OCI-LY3 (cell line): ENCODE data around the gene TECTA.
"Not testable (repeated sequence)": the region's sequence is repeated elsewhere in the genome, so short reads cannot be mapped to it uniquely, and the experiment has no call there.

ENCODE experiments used
- CTCF ChIP-seq: fragments of 200-600, 300-600 bp; sonication (generic); IDR thresholded peaks from 2 replicates; pipeline ENCODE4 v1.5.1; 2014; ENCODE audit warnings: antibody characterized with exemption, low read length, low read depth
- EZH2phosphoT487 ChIP-seq: fragments of 200-600 bp; shearing (Covaris generic); IDR thresholded peaks from 2 replicates; pipeline ENCODE4 v1.6.1; 2018; ENCODE audit warnings: antibody characterized with exemption, mixed run types, low read depth

GRCh38 chr11:121240001-121240400, 139.0 kb downstream of the TECTA start:
- not testable (repeated sequence) for TF ChIP-seq CTCF, EZH2phosphoT487
